CD4-positive, alpha-beta T cell treated with Interleukin-2 at 100 ng/mL for 4 hours (primary cell): ENCODE data around the gene SNAPC3.
"Not testable (repeated sequence)": the region's sequence is repeated elsewhere in the genome, so short reads cannot be mapped to it uniquely, and the experiment has no call there.

Experiments used
- DNase-seq: peaks from one replicate; pipeline ENCODE4 v3.0.0-alpha.2; 2020; ENCODE audit warnings: low spot score

Gene SNAPC3

DNA sequence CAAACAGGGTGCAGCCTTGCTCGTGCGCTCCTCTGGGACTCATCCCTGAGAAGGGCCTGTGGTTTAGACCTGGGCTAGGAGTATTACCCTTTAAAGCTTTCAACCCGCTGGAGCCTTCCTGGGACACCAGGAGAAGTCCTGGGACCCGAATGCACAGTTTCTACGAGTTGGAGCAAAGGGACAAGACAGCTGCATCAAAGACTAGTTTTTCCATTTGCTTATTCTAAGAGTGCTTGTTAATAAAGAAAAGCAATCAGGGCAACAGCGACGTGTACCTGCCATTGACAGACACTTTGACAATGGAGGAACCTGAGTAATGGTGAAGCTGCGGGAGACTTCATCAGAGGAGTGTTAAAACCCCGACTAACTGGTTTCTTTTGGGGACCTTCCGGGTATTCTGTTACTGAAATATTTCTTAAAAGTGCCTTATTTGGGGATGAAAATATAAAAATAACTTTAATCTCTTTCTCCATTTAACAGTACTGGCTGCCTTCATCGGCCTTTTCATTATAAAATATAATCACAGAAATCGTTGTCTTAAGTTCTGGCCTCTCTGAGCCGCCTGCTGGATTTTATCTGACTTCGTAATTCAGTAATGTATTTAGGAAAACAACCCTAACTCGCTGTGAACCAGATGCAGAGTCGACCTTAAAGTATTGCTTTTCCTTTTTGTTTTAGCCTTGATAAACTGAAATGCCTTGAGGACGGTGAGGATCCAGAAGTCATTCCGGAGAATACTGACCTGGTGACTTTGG, 732 bp downstream of the SNAPC3 start:
- DNase-seq, result peak; percentile 18

DNA sequence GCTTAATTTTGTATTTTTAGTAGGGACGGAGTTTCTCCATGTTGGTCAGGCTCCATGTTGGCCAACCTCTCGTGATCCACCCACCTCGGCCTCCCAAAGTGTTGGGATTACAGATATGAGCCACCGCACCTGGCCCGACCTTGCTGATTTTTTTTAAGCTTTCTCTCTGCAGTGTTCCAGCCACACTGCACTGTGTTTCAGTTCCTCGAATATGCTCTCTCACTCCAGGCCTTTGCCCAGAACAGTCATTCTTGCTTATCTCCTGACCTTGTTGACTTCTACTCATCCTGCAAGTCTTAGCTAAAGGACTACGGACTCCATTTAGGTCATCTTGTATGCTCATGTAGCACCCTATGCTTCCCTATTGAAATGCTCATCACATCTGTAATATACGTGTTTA, 3.3 kb downstream of the SNAPC3 start:
- no peak for DNase-seq

DNA sequence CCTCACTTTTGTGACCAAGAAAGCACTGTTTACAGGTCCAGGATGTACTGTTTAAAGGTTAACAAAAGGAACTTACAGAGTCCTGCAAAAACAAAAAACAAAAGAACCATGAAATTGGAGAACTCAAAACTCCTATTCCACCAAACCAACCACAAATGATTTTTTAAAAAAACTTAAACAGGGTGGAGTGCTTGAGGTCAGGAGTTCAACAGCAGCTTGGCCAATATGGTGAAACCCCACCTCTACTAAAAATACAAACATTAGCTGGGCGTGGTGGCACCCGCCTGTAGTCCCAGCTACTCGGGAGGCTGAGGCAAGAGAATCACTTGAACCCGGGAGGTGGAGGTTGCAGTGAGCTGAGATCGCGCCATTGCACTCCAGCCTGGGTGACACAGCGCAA, 5.0 kb downstream of the SNAPC3 start:
- DNase-seq, result not testable (repeated sequence)

DNA sequence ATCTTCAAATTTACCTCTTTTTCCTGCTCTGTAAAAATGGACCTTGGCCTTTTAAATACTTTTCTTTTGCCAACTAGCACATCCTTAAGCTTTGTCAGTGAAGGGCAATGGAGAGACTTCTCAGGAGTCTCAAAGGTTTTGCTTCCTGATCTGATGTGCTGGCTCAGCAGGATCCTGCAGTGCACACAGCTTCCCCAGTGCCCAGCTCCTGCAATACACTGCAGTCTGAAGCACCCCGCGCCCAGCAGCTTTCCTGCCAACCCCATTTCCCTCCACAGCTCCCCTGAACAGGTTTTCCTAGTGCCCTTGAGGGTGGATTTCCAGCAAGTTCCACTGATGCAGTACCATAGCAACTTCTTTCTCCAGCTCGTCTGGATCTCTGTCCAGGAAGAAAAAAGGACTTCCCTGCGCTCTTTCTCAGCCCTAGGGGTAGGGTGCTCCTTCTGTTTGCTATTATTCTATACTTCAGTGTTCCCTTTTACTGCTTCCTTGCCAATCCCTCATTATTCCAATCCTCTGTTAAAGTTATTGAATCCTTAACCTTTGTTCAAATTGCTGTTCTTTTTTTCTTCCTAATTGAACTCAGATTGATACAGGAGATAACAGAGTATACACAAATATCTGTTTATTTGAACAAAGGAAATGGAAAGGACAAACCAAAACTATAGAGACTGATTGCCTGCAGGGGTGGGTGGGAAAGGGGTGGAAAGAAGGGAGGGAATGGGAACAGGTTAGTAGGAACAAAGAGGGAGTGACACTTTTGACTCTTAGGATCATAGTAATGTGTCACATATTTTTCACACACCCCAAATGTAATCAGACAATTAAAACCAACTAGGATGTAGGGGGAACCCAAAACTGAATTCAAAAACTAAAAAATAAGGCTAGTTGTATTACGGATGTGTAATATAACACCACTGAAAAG, 8.5 kb downstream of the SNAPC3 start:
- no peak for DNase-seq

DNA sequence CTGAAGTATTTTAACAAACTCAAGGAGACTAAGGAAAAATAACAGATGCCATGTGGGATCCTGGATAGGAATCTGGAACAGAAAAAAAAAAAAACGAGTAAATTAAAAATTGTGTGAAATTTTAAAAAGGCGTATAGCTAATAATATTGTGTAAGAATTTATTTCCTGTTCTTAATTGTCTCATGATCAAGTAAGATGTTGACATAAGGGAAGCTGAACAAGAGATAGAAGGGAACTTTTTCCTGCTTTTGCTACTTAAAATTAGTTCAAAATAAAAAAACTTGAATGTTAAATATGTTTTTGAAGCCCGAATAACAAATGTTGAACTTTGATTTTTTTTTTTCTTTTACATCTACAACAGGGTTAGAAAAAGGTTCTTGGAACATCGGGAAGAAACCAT, 10.5 kb downstream of the SNAPC3 start:
- no peak for DNase-seq

DNA sequence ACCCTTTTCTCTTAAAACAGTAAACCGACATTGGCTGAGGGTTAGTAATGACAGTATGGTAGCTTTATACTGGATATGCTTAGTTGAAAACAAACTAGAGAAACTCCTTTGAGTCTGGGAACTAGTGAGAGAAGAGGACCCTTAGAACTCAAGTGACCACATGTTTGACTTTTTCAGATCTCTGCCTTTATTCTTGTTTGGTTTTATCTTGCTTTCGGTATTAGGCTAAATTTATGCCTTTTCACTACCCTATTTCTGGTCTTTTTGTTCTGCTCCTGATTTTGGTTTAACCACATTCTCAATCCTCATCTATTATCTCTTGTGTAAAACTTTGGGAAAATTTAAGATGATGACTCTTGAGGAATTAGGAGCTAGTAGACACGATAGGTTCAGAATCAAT, 11.0 kb downstream of the SNAPC3 start:
- DNase-seq, result no peak

DNA sequence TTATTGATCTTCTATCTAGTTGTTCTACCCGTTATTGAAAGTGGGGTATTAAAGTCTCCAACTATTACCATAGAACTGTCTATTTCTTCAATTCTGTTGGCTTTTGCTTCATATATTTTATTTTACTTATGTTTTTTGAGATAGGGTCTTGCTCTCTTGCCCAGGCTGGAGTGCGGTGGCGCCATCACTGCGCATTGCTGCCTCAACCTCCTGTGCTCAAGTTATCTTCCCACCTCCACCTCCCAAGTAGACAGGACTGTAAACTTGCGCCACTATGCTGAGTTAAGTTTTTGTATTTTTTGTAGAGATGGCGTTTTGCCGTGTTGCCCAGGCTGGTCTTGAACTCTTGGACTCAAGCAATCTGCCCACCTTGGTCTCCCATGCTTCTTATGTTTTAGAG, 16.2 kb downstream of the SNAPC3 start:
- DNase-seq, result no peak

DNA sequence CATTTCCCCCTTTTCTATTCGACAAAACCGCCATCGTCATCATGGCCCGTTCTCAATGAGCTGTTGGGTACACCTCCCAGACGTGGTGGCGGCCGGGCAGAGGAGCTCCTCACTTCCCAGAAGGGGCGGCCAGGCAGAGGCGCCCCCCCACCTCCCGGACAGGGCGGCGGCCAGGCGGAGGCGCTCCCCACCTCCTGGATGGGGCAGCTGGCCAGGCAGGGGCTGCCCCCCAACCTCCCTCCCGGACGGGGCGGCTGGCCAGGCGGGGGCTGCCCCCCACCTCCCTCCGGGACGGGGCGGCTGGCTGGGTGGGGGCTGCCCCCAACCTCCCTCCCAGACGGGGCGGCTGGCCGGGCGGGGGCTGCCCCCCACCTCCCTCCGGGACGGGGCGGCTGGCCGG, 19.2 kb downstream of the SNAPC3 start:
- not testable (repeated sequence) for DNase-seq

DNA sequence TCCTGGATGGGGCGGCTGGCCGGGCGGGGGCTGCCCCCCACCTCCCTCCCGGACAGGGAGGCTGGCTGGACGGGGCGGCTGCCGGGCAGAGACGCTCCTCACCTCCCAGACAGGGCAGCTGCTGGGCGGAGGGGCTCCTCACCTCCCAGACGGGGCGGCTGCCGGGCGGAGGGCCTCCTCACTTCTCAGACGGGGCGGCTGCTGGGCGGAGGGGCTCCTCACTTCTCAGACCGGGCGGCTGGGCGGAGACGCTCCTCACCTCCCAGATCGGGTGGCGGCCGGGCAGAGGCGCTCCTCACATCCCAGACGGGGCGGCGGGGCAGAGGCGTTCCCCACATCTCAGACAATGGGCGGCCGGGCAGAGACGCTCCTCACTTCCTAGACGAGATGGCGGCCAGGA, 19.6 kb downstream of the SNAPC3 start:
- DNase-seq, result not testable (repeated sequence)

DNA sequence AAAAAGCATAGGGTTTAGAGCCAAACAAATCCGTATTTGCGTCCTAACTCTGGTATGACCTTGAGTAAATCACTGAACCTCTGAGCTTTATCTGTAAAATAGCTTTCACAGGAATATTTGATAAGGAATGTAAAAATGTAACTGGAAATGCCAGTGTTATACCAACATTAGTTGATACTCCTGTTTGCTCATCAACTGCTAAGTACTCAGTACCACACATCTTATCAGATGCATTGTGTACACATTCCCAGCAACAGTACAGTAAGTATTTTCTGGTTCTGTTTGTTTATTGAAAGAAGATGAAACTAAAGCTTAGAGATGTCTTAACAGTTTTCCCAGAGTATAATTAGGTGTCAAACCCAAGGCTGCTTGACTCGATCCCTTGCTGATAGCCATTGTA, 21.5 kb downstream of the SNAPC3 start:
- DNase-seq, result no peak

DNA sequence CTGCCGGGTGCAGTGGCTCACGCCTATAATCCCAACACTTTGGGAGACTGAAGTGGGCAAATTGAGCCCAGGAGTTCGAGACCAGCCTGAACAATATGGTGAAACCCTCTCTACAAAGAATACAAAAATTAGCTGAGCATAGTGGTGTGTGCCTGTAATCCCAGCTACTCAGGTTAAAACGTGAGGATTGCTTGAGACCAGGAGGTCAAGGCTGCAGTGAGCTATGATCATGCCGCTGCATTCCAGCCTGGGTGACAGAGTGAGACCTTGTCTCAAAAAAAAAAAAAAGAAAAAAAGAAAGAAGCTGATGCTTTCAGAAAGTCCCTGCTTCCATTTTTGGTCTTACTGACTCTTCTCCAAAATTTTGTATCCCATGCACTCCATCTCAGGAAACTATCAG, 31.3 kb downstream of the SNAPC3 start:
- no peak for DNase-seq

DNA sequence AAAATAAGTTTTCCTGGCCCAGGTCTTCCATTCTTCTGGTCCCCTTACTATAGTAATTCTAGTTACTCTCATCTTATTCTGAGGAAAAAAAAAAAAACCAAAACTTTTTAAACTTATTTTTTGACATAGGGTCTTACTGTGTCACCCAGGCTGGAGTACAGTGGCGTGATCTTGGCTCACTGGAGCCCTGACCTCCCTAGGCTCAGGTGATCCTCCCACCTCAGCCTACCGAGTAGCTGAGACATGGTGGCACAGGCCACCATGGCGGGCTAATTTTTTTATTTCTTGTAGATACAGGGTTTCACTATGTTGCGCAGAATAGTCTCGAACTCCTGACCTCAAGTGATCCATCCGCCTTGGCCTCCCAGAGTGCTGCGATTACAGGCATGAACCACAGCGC, 38.4 kb downstream of the SNAPC3 start:
- DNase-seq, result no peak

DNA sequence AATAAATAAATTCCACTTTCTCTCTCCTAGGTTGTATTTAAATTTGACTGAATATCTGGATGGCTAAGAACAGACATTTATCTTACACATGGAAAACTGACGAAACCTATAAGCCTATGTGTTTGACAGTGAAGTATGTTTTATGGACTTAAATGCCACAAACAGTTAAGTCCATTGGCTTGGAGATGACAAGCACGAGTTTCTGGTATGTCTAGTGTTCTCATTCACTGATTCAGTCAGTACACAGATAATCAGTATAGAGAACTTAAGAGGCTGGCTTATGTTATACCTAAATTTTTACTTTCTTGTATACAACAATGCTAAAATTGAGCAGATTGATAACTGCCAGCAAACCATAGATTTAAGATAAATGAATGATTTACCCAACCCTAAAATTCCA, 38.9 kb downstream of the SNAPC3 start:
- no peak for DNase-seq

DNA sequence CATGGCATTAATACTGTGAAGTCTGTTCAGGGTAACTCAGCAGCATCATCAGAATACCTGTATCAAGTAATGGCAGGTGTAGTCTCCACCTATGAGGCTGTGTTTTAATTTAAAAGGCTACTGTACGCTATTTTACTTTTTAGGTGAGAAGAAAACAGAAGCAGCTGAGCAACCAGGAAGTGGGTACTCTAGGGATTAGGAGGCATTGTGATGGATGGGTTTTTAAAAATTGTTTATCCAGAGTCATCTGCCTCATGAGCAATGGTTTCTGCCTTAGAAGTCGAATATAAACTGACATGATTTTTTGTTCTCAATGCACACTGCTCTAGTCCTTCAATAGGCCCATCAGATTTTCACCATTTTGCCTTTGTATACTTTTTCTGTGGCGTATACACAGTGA, 45.5 kb downstream of the SNAPC3 start:
- no peak for DNase-seq

DNA sequence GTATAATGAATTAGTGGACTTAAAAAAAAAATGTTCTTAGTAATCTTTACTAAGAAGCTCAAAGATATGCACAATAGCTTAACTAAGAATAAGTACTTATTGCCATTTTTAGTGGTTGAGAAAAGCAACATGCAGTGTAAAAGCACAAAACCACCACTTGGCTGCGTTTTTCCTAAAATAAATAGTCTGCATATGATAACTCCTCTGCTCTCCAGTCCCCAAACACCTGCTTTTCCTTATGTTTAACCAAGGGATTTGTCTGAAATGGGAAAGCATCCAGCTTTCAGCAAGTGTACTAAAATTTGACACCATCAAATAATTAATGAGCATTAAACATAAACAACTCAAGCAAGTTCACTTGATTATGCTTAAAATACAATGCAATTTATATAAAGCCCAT, 46.7 kb downstream of the SNAPC3 start:
- DNase-seq, result no peak

DNA sequence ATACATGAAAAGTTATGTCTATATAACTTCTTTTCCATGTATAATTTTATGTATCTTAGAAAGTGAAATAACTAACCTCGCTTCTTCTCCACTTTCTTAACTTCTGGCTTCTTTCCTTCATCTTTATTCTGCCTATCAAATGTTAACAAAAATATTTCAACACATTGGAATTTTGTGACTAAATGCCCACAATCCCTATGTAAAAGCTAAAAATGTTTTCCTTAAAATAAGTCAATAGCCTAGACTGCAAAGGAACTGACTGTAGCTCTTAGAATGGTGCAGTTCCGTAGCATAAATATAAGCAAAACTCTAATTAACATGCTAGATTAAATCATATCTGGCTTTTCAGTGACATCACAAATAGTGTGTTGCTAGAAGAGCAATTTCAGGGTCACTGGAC, 47.2 kb downstream of the SNAPC3 start:
- no peak for DNase-seq

DNA sequence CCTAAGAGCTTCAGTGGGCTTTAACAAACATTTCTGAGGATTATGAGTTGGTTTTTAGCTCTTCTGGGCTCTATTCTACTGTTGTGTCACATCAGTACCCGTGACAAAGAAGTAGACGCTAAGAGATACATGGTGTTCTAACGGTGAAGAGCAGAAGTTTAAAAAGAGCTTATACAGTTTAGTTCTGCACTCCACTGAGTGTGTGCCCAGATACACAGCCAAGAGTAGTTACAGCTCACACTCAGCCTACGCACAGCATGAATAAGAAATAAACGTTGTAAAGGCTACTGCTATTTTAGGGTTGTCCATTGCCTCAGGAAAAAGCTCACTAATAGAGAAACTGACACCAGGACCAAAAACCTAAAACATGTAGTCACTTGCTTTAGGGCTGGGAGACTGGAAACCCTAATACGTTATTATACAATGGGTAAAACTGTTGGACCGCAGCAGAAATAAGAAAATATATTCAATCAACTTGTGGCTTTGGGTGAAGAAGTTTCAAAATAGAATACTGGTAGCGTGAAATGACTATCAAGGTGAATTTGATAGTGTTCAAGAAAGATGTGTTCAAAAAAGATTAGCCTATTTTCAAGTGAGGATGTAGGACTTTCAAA, 53.4 kb downstream of the SNAPC3 start:
- DNase-seq, result no peak

DNA sequence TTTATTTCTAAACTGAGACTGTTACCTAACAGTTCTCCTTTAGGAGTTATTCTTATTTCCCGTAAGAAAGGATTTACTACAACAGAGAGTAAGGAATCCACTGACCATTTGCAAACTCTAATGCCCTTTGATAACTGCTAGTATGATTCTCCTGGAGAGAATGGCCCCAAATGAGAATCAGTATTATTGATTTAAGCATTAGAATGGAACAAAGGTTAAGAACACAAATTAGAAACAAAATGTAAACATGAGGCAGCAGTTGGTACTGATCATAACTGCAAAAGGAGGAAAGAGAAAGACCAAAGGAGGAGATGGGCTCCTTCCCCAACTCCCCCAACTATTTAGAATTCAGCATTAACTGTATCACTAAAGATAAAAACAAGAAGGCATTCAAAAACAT, 57.4 kb downstream of the SNAPC3 start:
- no peak for DNase-seq

DNA sequence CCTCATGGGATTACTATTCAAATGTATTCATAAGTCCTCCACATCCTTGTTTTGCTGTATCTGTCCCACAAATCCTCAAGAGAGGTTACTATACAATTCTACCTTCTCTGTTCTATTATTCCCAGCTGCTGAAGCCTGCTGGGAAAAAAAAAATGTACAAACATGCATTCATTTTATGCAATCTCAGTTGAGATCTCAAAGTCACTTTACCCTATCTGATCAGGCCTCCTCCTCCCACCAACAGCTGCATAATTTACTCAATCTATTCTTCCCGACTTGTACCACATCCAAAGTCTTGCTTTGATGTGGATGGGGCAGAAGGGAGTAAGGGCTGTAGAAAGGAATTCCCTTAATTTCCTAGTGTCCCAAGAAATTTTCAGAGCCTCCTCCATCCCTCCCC, 59.5 kb downstream of the SNAPC3 start:
- DNase-seq, result no peak

DNA sequence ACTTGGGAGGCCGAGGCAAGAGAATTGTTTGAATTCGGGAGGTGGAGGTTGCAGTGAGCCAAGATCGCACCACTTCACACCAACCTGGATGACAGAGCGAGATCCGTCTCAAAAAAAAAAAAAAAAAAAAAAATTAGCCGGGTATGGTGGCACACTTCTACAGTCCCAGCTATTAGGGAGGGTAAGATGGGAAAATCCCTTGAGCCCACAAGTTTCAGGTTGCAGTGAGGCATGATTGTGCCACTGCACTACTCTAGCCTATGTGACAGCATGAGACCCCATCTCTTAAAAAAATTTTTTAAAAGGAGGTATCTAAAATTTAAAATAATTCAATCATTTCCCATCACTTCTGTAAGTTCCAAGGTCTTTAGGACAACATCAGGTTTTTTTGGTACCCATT, 62.1 kb downstream of the SNAPC3 start:
- DNase-seq, result no peak

DNA sequence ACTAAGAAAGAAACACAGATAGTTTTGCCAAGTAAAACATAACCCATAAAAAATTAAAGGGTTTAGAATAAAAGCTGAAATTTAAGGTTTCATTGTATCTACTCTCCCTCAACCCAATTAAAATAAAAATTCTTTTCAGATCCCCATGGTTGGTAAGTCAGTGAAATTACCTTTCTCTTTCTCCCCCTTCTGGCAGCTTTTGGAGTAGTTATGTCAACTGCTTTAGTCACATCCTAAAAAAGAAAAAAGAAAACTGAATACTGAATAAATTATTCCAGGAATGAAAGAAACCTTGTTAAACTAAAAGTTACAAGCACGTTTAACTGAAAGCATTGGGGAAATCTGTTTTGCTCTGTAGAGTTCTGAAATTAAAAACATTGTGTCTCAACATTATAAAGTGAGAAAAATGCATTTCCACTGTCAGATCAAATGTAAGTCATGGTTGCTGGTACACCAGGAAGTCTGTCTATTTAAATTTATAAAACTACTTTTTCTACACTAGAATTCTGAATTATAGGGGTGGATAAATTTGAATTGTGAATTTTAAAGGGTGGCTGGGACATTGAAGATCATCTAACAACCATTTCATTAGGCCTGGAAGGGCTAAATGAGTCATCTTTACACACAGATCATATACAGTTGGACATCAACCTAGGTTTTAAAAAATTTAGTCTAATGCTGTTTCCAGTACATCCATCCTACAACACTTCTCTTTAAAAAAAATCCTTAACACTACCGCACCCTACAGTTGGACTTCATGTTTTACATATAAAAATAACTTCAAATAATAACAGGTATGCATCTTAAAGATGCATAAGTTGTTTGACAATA, 63.4 kb downstream of the SNAPC3 start:
- peak; percentile 46 for DNase-seq

DNA sequence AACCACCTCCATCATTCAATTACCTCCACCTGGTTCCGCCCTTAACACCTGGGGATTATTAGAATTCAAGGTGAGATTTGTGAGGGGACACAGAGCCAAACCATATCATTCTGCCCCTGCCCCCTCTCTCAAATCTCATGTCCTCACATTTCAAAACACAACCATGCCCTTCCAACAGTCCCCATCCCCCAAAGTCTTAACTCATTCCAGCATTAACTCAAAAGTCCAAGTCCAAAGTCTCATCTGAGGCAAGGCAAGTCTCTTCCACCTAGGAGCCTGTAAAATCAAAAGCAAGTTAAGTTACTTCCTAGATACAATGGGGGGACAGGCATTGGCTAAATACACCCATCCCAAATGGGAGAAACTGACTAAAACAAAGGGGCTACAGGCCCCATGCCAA, 69.3 kb downstream of the SNAPC3 start:
- no peak for DNase-seq
